ENCODE results near the gene LINGO1.

DNA sequence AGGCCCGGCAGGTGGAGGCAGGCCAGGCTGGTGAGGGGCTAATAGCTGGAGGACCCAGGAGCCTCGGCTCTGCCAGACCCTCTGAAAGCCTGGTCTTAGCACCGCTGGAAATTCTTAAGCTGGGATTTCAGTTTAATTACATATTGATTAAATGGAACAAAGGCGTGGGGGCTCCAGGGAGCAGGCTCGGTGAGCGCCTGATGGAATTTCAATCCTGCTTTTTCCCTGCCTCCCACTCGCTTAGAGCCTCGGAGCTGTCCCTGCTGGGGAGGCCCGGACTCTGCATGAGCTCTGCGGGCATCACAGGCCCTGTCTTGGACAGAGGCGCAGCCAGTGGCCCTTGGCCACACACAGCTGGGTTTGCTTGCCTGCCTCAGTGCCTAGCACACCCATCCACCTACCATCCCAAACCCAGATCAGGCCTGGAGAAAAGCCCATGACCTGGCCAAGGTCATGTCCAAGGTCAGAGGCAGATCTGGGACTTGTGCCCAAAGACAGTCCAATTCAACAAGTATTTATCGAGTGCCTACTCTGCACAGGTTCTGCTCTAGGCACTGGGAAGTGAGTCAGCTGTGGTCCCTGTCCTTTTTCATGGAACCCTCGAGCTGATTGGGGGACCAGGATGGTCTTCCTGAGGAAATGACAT, 40.6 kb downstream of the LINGO1 start:
- TF ChIP-seq, protein P1, sequence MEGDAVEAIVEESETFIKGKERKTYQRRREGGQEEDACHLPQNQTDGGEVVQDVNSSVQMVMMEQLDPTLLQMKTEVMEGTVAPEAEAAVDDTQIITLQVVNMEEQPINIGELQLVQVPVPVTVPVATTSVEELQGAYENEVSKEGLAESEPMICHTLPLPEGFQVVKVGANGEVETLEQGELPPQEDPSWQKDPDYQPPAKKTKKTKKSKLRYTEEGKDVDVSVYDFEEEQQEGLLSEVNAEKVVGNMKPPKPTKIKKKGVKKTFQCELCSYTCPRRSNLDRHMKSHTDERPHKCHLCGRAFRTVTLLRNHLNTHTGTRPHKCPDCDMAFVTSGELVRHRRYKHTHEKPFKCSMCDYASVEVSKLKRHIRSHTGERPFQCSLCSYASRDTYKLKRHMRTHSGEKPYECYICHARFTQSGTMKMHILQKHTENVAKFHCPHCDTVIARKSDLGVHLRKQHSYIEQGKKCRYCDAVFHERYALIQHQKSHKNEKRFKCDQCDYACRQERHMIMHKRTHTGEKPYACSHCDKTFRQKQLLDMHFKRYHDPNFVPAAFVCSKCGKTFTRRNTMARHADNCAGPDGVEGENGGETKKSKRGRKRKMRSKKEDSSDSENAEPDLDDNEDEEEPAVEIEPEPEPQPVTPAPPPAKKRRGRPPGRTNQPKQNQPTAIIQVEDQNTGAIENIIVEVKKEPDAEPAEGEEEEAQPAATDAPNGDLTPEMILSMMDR (IDR thresholded peaks at IDR 0.05): no peak
- TF ChIP-seq POLR2A (IDR thresholded peaks at IDR 0.05; ENCODE audit: low read depth) (no peak), EP300 (IDR thresholded peaks at IDR 0.05) (no peak), POLR2AphosphoS5 (IDR thresholded peaks at IDR 0.05) (no peak)

Measured in esophagus muscularis mucosa (tissue), 4 donors.